ENCODE results near the gene NKD1.

NKD1 gene

DNA sequence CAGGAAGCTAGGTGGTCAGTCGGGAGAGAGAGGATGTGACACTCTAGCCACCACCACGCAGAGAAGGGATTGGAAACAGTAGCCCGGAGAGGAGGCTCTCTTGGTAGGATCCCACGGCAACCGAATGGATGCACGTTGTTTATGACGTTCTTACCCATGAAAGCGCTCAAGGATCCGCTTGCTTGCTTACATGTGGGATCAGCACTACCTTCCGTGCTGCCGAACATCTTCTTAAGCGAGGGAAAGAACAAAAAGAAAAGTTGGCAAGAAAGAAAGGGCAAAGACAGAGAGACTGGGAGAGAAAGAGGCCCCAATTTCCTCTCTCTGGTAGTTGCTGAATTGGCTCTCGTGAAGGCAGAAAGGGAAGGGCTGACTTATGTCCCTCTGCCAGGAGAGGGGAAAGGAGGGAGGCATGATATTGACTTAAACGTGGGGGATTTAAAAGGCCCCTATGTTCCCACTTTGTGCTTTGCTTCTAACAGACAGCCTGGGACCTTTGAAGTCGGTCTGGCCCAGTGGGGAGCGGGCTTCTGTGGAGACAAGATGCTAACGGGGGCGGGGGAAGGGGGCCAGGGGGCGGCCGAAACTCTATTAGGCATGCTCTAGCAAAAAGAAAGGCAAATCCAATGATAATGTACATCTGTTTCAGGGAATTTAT lies 97.5 kb downstream of the NKD1 start:
- DNase-seq (ENCODE audit: low read depth, low spot score): no peak

GRCh38 chr16:50646345-50646744 lies 98.1 kb downstream of the NKD1 start:
- DNase-seq (ENCODE audit: low read depth, low spot score): no peak

GRCh38 chr16:50651835-50652438 lies 103.7 kb downstream of the NKD1 start:
- DNase-seq (ENCODE audit: low read depth, low spot score): no peak

GRCh38 chr16:50652836-50653425 lies 104.7 kb downstream of the NKD1 start:
- DNase-seq (ENCODE audit: low read depth, low spot score): no peak

- no peak for DNase-seq (ENCODE audit: low read depth, low spot score)
Observed at GRCh38 chr16:50653633-50654519, 105.7 kb downstream of the NKD1 start.

DNA sequence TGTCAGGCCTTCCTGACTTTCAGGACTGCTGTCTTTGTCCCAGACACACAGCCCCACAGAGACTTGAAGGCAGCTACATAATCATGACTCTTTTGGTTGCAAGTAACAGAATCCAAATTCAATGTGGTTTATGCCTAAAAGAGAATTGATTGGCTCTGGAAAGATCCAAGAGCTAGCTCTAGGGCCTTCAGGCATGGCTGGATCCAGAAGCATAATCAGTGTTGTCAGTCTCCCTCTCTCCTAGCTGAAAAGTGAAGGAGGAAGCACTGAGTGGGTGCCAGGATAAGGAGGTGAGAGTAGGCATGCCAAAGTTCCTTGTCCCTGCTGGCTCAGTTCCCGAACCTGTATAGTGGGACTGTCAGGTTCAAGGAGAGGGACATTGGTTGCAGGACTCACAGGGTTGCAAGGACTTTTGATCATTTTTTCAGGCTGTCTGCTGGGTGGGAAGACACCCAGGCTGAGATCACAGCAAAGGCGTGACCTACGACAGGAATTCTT lies 107.4 kb downstream of the NKD1 start:
- no peak for DNase-seq (ENCODE audit: low read depth, low spot score)

DNA sequence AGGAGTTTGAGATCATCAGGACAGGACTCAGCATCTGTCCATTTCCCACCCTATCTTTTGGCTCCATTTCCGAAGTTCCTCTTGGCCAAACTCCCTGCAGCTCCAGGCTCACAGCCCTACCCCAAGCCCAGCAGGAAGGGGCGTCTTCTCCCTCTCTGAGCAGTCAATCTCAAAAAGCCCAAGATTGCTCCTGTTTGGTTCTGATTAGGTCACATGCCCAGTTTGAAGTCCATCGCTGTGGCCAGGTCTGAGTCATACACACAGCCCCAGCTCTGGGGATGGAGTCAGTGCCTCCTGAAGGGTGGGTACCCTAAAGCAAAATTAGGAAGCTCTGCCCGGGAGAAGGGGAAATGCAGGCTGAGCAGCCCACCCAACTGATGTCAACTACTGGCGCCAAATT lies 109.0 kb downstream of the NKD1 start:
- DNase-seq (ENCODE audit: low read depth, low spot score): no peak

- no peak for DNase-seq (ENCODE audit: low read depth, low spot score)
Observed at GRCh38 chr16:50659806-50660205, 111.6 kb downstream of the NKD1 start.

- DNase-seq (ENCODE audit: low read depth, low spot score): no peak
Observed at GRCh38 chr16:50662306-50662940, 114.2 kb downstream of the NKD1 start.

GRCh38 chr16:50664270-50664669 lies 116.1 kb downstream of the NKD1 start:
- DNase-seq (ENCODE audit: low read depth, low spot score): no peak

- DNase-seq (ENCODE audit: low read depth, low spot score): no peak
Observed at GRCh38 chr16:50665128-50665878, 117.1 kb downstream of the NKD1 start.

DNA sequence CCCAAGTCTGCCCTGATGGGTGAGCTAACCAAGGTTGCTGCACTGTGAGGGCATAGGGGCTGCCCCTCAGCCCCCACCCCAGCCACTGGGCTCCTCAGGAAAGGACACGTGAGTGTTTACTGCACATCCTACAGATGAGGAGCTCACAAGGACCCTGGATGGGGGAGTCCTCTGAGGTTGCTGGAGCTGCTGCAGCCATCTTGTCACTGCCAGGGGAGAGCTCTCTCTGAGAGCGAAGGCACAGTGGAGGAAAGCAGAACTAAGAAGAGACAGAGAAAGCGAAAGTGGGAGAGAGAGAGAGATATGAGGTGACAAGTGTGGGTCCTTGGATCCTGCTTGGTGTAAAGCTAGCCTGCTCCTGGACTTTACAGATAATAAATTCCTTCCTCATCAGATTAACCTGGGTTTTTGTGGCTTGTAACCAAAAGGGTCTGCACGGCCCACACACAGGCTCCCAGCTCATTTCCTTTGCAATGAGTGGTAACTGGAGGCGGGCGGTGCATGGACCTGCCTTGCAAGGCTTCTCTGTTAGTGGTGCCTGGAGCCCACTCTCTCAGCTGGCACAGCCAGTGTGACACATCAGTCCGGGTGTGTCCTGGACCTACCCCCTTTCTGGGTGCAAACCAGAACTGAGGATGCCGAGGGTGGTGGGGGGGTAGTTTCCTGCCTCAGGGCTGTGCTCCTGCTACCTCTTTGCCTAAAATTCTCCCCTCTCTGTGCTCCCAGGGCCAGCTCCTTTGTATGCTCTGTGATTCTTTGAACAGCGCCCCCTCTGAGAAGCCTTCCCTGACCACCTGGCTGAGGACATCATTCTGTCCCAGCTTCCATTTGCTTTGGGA lies 118.7 kb downstream of the NKD1 start:
- DNase-seq (ENCODE audit: low read depth, low spot score): no peak

GRCh38 chr16:50667497-50668367 lies 119.5 kb downstream of the NKD1 start:
- no peak for DNase-seq (ENCODE audit: low read depth, low spot score)

DNA sequence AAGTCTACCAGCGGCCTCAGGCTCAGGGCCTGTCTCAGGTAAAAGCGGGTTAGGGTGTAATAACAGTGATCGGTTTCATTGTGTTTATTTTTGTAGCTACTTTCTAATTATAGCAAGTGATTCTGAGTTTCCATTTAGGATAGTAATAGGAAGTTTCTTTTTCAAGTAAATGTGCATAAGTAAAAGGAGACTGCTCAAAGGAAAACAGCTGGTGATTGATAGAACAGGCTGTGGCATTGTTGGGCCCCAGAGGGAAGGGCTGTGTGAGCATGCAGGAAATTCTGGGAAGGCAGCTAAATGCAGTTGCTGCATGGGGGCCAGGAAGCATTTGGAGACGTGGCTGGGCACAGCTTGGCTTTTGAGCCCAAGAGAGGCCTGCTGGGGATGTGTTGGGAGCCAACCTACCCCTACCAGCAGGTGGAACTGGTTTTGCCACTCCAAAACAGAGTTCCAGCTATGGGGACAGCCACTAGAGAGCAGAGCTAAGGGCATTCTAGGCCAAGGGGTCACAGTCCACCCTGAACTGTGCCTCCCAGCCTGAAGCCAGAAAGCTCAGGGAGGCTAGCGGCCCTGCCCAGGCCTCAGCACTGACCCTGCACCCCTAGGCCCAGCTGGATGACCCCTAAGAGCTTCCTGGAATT lies 120.3 kb downstream of the NKD1 start:
- DNase-seq (ENCODE audit: low read depth, low spot score): no peak

DNA sequence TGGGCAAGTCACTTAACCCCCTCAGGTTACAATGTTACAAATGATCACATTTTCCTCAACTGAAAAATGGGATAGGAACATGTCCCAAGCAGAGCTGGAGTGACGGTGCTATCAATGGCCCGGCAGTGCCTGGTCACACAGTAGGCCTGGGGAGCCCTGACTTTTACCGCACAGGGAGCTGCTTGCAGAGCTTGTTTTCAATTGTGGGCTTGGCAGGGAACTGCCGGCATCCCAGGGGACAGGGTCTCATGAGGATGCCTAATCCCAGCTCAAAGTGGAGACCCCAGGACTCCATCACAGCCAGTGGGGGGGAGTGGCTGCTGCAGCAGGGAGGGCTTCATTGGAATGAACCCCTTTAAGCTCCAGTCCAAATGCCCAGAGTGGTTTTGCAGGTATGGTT lies 121.5 kb downstream of the NKD1 start:
- no peak for DNase-seq (ENCODE audit: low read depth, low spot score)

- no peak for DNase-seq (ENCODE audit: low read depth, low spot score)
Observed at GRCh38 chr16:50670476-50670875, 122.3 kb downstream of the NKD1 start.

GRCh38 chr16:50671644-50672260 lies 123.6 kb downstream of the NKD1 start:
- no peak for DNase-seq (ENCODE audit: low read depth, low spot score)

All from iPS DF 19.7 (cell line).